CD14-positive monocyte (primary cell): ENCODE measurements around the gene COMMD10. TPM values are rescaled to one million over a fixed set of nuclear protein-coding genes. Genes with fewer than 3 reads are reported as not detected.

Experiments
- DNase-seq, 3 donors: peaks; one replicate each; pipeline ENCODE4 v3.0.0-alpha.2; 2011 to 2022
- H2AFZ ChIP-seq: 2 replicates; pipeline ENCODE4 v1.6.0; 2012; ENCODE audit warnings: mild to moderate bottlenecking, low read depth, low read length, inconsistent platforms; ENCODE audit not compliant: insufficient read depth, poor library complexity, severe bottlenecking
- H3K27ac ChIP-seq, 2 donors: 1 replicate in 1 of 2; 2 replicates in 1 of 2; pipeline ENCODE4 v1.5.1; 2012 to 2013; ENCODE audit warnings: low read length in 2 of 2, control low read depth in 1 of 2, inconsistent platforms in 1 of 2, low read depth in 1 of 2, mild to moderate bottlenecking in 1 of 2
- H3K27me3 ChIP-seq, 2 donors: one replicate each; pipeline versions ENCODE4 v1.6.0 to v1.6.1; 2011 to 2013; ENCODE audit warnings: low read length in 2 of 2; ENCODE audit not compliant: control insufficient read depth in 2 of 2, insufficient read depth in 2 of 2
- H3K36me3 ChIP-seq, 2 donors: replicated peaks in 1 of 2; 1 replicate in 1 of 2; 2 replicates in 1 of 2; pipeline versions ENCODE4 v1.5.1 to v1.6.1; 2012 to 2013; ENCODE audit warnings: low read length in 2 of 2, control low read depth in 1 of 2, inconsistent platforms in 1 of 2, mild to moderate bottlenecking in 1 of 2; ENCODE audit not compliant: insufficient read depth in 2 of 2, control insufficient read depth in 1 of 2
- H3K4me1 ChIP-seq, 2 donors: 1 replicate in 1 of 2; 2 replicates in 1 of 2; pipeline versions ENCODE4 v1.5.1 to v1.6.1; 2012 to 2013; ENCODE audit warnings: low read length in 2 of 2, control low read depth in 1 of 2, inconsistent platforms in 1 of 2, mild to moderate bottlenecking in 1 of 2, moderate library complexity in 1 of 2; ENCODE audit not compliant: insufficient read depth in 2 of 2, control insufficient read depth in 1 of 2
- H3K4me2 ChIP-seq: replicated peaks from 2 replicates; pipeline ENCODE3; 2012; ENCODE audit warnings: low read length, moderate library complexity, mild to moderate bottlenecking; ENCODE audit not compliant: poor library complexity, severe bottlenecking; ENCODE audit errors: extremely low read depth
- H3K4me3 ChIP-seq, 3 experiments: fragments of 200-600 bp in 1 of 3; sonication (generic) in 1 of 3; replicated peaks in 1 of 3; 1 replicate in 2 of 3; 2 replicates in 1 of 3; pipeline ENCODE4 v1.5.1; 2011 to 2013; ENCODE audit warnings: low read length in 3 of 3, mild to moderate bottlenecking in 3 of 3, control low read depth in 2 of 3, low read depth in 2 of 3, inconsistent platforms in 1 of 3, moderate library complexity in 1 of 3
- H3K79me2 ChIP-seq: 2 replicates; pipeline ENCODE4 v1.6.0; 2012; ENCODE audit warnings: mild to moderate bottlenecking, control low read depth, inconsistent platforms, low read length, moderate library complexity; ENCODE audit not compliant: insufficient read depth
- H3K9ac ChIP-seq: 2 replicates; pipeline ENCODE4 v1.6.0; 2017; ENCODE audit warnings: low read length, mild to moderate bottlenecking; ENCODE audit not compliant: insufficient read depth, poor library complexity, severe bottlenecking
- H3K9me3 ChIP-seq, 2 donors: replicated peaks in 1 of 2; 1 replicate in 1 of 2; 2 replicates in 1 of 2; pipeline versions ENCODE4 v1.5.1 to v1.6.1; 2012 to 2013; ENCODE audit warnings: low read length in 2 of 2, control low read depth in 1 of 2; ENCODE audit not compliant: control insufficient read depth in 1 of 2, insufficient read depth in 1 of 2
- H4K20me1 ChIP-seq: 2 replicates; pipeline ENCODE4 v1.6.0; 2012; ENCODE audit warnings: mild to moderate bottlenecking, low read length, control low read depth, moderate library complexity; ENCODE audit not compliant: insufficient read depth
- H3K27ac Mint-ChIP-seq, 7 donors: one replicate each; pipeline ENCODE4 v1.8.0; 2020; ENCODE audit warnings: mild to moderate bottlenecking in 7 of 7, mixed read lengths in 7 of 7, moderate library complexity in 6 of 7, inconsistent platforms in 2 of 7
- H3K27me3 Mint-ChIP-seq, 3 donors: one replicate each; pipeline ENCODE4 v1.8.0; 2021 to 2022; ENCODE audit warnings: low read depth in 3 of 3, mild to moderate bottlenecking in 3 of 3, mixed read lengths in 3 of 3, moderate library complexity in 3 of 3, inconsistent platforms in 1 of 3
- H3K36me3 Mint-ChIP-seq, 2 donors: one replicate each; pipeline ENCODE4 v1.8.0; 2020; ENCODE audit warnings: mixed read lengths in 2 of 2, inconsistent platforms in 1 of 2, mild to moderate bottlenecking in 1 of 2
- H3K4me1 Mint-ChIP-seq: one replicate; pipeline ENCODE4 v1.8.0; 2020; ENCODE audit warnings: mild to moderate bottlenecking, mixed read lengths
- H3K4me3 Mint-ChIP-seq, 2 donors: one replicate each; pipeline ENCODE4 v1.8.0; 2020; ENCODE audit warnings: mild to moderate bottlenecking in 2 of 2, mixed read lengths in 2 of 2, moderate library complexity in 1 of 2
- H3K9me3 Mint-ChIP-seq, 7 donors: one replicate each; pipeline ENCODE4 v1.8.0; 2020 to 2022; ENCODE audit warnings: mixed read lengths in 7 of 7, mild to moderate bottlenecking in 6 of 7, moderate library complexity in 6 of 7, inconsistent platforms in 2 of 7
- WGBS: methylation state at CpG from one replicate; pipeline ENCODE4 v1.1.5; 2013; ENCODE audit warnings: missing lambda C conversion rate; ENCODE audit not compliant: insufficient coverage; 5-methylcytosine and 5-hydroxymethylcytosine counted together
- intact Hi-C, 2 donors: fragments of 100-400 bp; cut with micrococcal nuclease; formaldehyde crosslinking; loops; one replicate each; pipeline versions ENCODE4 v1.15.0 to v1.15.1; 2023
- polyA plus RNA-seq, 3 donors: library from polyadenylated mRNA; depleted of rRNA in 1 of 3; unstranded in 2 of 3; stranded (reverse) in 1 of 3; fragments of 300-500 nt in 2 of 3; fragments of >200 nt in 1 of 3; fragmentation: Illumina TruSeq in 2 of 3; gene quantifications; 1 replicate in 2 of 3; 2 replicates in 1 of 3; pipeline ENCODE4 v1.2.3, GENCODE V29; 2012 to 2021
- TF ChIP-seq, protein P1 (sequence below): fragments of 200-600 bp; IDR thresholded peaks from one replicate; pipeline ENCODE4 v1.8.0; 2022; ENCODE audit warnings: antibody characterized with exemption, mild to moderate bottlenecking

COMMD10 gene
- polyA plus RNA-seq, 3 donors: 16.9 to 86.1 (median 61.2) TPM

DNA sequence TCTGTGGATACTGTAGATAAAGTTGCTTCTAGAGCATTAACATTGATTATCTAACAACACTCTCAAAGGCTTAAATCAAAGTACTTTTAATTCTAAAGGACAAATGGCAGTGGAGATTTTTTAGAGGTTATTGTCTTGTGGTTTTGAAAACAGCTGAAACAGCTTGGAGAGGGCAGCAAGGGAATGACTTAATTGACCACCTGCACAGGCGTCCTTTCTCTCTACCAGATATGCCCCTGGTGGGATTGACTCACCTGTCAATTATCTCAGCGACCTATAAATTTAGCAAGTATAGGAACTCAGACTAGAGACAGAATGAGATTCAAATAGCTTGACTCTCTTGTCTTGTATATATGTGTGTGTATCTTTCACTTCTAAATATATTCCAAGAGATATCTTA lies 39.0 kb upstream of the COMMD10 start:
- Mint-ChIP-seq H3K27me3 (peaks cover 0 to 3% (median 0%) of the 10 kb centered on the region in 3 donors), H3K27ac (no peak overlapping the region), H3K36me3 (no peaks in the 10 kb centered on the region), H3K9me3 (peaks cover 0 to 2% (median 0%) of the 10 kb centered on the region in 7 donors), H3K4me1 (no peaks in the 10 kb centered on the region), H3K4me3 (no peak overlapping the region)
- DNase-seq: no peak
- TF ChIP-seq, protein P1, sequence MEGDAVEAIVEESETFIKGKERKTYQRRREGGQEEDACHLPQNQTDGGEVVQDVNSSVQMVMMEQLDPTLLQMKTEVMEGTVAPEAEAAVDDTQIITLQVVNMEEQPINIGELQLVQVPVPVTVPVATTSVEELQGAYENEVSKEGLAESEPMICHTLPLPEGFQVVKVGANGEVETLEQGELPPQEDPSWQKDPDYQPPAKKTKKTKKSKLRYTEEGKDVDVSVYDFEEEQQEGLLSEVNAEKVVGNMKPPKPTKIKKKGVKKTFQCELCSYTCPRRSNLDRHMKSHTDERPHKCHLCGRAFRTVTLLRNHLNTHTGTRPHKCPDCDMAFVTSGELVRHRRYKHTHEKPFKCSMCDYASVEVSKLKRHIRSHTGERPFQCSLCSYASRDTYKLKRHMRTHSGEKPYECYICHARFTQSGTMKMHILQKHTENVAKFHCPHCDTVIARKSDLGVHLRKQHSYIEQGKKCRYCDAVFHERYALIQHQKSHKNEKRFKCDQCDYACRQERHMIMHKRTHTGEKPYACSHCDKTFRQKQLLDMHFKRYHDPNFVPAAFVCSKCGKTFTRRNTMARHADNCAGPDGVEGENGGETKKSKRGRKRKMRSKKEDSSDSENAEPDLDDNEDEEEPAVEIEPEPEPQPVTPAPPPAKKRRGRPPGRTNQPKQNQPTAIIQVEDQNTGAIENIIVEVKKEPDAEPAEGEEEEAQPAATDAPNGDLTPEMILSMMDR: no peak
- Histone ChIP-seq H3K9ac (no peak overlapping the region), H3K27me3 (peaks cover 0 to 2% of the 10 kb centered on the region in 2 donors), H3K4me3 (no peak overlapping the region), H3K36me3 (no peaks in the 10 kb centered on the region), H3K4me2 (no peak overlapping the region), H3K79me2 (no peaks in the 10 kb centered on the region), H2AFZ (no peak overlapping the region), H3K9me3 (no peaks in the 10 kb centered on the region), H3K4me1 (no peaks in the 10 kb centered on the region), H4K20me1 (no peaks in the 10 kb centered on the region), H3K27ac (no peak overlapping the region)
- intact Hi-C loops: no loop called here
- WGBS: 80% methylated on average over 1 of the region's 2 CpGs

DNA sequence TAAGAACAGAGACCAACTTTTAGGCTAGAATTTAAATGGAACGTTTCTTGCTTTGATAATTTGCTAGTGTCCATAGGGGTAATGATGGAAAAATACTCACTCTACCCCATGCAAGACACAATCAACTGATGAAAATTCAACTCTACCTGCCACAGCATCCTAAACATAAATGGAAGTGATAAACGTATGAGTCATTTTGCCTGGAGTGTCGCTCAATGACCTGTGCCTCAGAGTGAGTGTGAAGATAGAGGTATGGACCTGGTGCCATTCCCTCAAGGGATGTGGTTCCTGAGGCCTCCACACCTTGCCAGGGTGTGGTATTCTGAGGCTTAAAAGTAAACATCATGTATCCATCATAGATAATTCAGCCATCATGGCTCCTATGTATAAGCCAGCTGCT lies 38.6 kb upstream of the COMMD10 start:
- TF ChIP-seq, protein P1: no peak
- Mint-ChIP-seq H3K9me3 (peaks cover 0 to 2% (median 0%) of the 10 kb centered on the region in 7 donors), H3K27me3 (peaks cover 0 to 3% (median 2%) of the 10 kb centered on the region in 3 donors), H3K4me3 (no peak overlapping the region), H3K27ac (no peak overlapping the region), H3K4me1 (no peaks in the 10 kb centered on the region), H3K36me3 (no peaks in the 10 kb centered on the region)
- intact Hi-C loops: no loop called here
- DNase-seq: no peak
- Histone ChIP-seq H3K36me3 (no peaks in the 10 kb centered on the region), H3K4me1 (no peaks in the 10 kb centered on the region), H3K27ac (no peak overlapping the region), H2AFZ (no peak overlapping the region), H3K4me3 (no peak overlapping the region), H3K9me3 (no peaks in the 10 kb centered on the region), H4K20me1 (no peaks in the 10 kb centered on the region), H3K4me2 (no peak overlapping the region), H3K79me2 (no peaks in the 10 kb centered on the region), H3K27me3 (peaks cover 0 to 2% of the 10 kb centered on the region in 2 donors), H3K9ac (no peak overlapping the region)
- WGBS: no CpG with 5 or more reads among the region's 3 CpGs
